ENCODE measurements around the gene IP6K3. TPM values are rescaled to one million over a fixed set of nuclear protein-coding genes. Genes with fewer than 3 reads are reported as not detected.

IP6K3 gene
- total RNA-seq, 1 experiment from 2014 or later = 1.7 TPM

DNA sequence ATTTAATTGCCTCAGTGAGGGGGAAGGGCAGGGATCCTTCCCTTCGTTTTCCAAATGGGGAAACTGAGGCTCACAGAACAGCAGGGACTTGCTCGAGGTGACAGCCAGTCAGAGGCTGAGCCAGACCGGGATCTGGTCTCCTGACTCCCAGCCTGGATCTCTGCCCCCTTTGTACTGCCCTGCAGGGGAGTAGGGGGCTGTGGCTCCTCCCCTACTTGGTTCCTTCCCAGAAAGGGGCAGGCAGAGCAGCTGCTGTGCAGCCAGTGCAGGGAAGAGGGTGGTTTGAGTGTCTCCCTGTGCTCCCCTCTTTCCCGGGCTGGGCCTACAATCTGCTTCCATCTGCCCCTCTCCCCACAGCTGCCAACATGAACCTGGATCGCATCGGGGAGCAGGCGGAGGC, 72.9 kb downstream of the IP6K3 start:
- intact Hi-C loops (cut with micrococcal nuclease) = loop anchor here (1.0 to 2.0 kb wide), 3 partner anchors 27 to 84 kb away; no protein-coding TSS in a partner anchor
- Mint-ChIP-seq H3K27me3 (ENCODE audit: insufficient read depth, unreplicated experiment) (no peaks in the 10 kb centered on the region), H3K9me3 (ENCODE audit: unreplicated experiment) (no peaks in the 10 kb centered on the region), H3K4me1 (ENCODE audit: insufficient read depth, unreplicated experiment) (peaks cover 2% of the 10 kb centered on the region), H3K4me3 (ENCODE audit: unreplicated experiment) (no peak overlapping the region), H3K27ac (ENCODE audit: low read depth, unreplicated experiment) (no peak overlapping the region), H3K36me3 (ENCODE audit: insufficient read depth, unreplicated experiment) (peaks cover 64% of the 10 kb centered on the region)
- ChIA-PET CTCF (interaction anchor here (1.8 to 4.3 kb wide), 3 partner anchors 19 to 88 kb away, joined by 8 to 30 read pairs (median 22); no protein-coding TSS in a partner anchor), POLR2A (interaction anchor here (0.5 to 1.2 kb wide), 2 partner anchors 25 to 75 kb away, joined by 3 to 4 read pairs; no protein-coding TSS in a partner anchor)
- DNase-seq (ENCODE audit: unreplicated experiment) = no peak
- TF ChIP-seq, protein P1, sequence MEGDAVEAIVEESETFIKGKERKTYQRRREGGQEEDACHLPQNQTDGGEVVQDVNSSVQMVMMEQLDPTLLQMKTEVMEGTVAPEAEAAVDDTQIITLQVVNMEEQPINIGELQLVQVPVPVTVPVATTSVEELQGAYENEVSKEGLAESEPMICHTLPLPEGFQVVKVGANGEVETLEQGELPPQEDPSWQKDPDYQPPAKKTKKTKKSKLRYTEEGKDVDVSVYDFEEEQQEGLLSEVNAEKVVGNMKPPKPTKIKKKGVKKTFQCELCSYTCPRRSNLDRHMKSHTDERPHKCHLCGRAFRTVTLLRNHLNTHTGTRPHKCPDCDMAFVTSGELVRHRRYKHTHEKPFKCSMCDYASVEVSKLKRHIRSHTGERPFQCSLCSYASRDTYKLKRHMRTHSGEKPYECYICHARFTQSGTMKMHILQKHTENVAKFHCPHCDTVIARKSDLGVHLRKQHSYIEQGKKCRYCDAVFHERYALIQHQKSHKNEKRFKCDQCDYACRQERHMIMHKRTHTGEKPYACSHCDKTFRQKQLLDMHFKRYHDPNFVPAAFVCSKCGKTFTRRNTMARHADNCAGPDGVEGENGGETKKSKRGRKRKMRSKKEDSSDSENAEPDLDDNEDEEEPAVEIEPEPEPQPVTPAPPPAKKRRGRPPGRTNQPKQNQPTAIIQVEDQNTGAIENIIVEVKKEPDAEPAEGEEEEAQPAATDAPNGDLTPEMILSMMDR (IDR thresholded peaks at IDR 0.05; ENCODE audit: unreplicated experiment) = no peak
- no TSS peak for BruUV-seq (replicated peaks)

DNA sequence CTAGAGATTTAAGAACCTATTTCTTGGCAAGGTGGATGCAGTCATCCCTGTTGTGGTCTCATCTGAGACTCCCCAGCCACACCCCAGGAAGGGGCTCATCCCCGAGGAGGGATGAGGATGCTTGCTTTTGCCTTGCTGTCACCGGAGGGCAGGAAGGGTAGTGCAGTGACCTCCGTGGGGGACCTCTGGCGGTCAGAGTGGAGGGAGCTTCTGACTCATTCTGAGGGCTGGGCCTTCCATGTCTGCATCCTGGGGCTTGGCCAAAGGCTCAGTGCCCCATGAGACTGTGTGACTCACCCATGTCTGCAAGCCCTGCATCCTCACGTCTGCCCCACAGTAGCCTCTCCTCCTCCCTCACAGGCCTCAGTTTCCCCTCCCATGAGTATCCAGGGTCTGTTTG, 73.9 kb downstream of the IP6K3 start:
- Mint-ChIP-seq H3K9me3 (ENCODE audit: unreplicated experiment) (no peaks in the 10 kb centered on the region), H3K27ac (ENCODE audit: low read depth, unreplicated experiment) (peak overlapping the region; percentile 83), H3K4me1 (ENCODE audit: insufficient read depth, unreplicated experiment) (peaks cover 10% of the 10 kb centered on the region), H3K4me3 (ENCODE audit: unreplicated experiment) (no peak overlapping the region), H3K36me3 (ENCODE audit: insufficient read depth, unreplicated experiment) (peaks cover 70% of the 10 kb centered on the region), H3K27me3 (ENCODE audit: insufficient read depth, unreplicated experiment) (no peaks in the 10 kb centered on the region)
- intact Hi-C loops (cut with micrococcal nuclease) = loop anchor here (1.0 to 2.0 kb wide), 3 partner anchors 28 to 83 kb away; no protein-coding TSS in a partner anchor
- POLR2A ChIA-PET = interaction anchor here (0.6 to 1.6 kb wide), 8 partner anchors 19 to 83 kb away, joined by 3 to 8 read pairs (median 3); partner anchors contain the start of gene ITPR3
- BruUV-seq (replicated peaks) = no TSS peak
- peak; percentile 96 for DNase-seq (ENCODE audit: unreplicated experiment)
- TF ChIP-seq, protein P1 (IDR thresholded peaks at IDR 0.05; ENCODE audit: unreplicated experiment) = peak; percentile 57
- CTCF ChIA-PET = interaction anchor here (0.6 to 4.3 kb wide), 25 partner anchors 13 to 402 kb away, joined by 3 to 30 read pairs (median 4); partner anchors contain the start of gene UQCC2

DNA sequence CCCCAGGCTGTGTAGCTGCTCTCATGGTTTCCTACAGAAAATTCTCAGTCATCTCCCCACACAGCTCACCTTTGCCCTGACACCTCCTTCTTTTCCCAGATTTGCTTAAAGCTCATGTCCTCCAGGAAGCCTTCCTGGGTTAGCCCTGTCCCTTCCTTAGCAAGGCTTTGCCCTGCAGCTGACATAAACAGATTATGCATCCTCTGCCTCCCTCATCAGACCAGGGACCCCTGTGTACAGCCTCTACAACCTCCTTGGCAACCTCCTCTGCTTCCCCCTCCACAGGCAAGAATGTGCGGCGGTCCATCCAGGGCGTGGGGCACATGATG, 75.0 kb downstream of the IP6K3 start:
- H3K27me3 Mint-ChIP-seq (ENCODE audit: insufficient read depth, unreplicated experiment) = no peaks in the 10 kb centered on the region
- ChIA-PET POLR2A (interaction anchor here (0.8 to 1.6 kb wide), 2 partner anchors 50 to 52 kb away, joined by 3 to 8 read pairs; partner anchors contain the start of gene ITPR3), CTCF (interaction anchor here (0.6 to 4.3 kb wide), 21 partner anchors 18 to 826 kb away, joined by 3 to 30 read pairs (median 4); partner anchors contain the start of gene UQCC2)
- TF ChIP-seq, protein P1 (IDR thresholded peaks at IDR 0.05; ENCODE audit: unreplicated experiment) = no peak
- DNase-seq (ENCODE audit: unreplicated experiment) = no peak
- BruUV-seq (replicated peaks) = no TSS peak
- peaks cover 10% of the 10 kb centered on the region for H3K4me1 Mint-ChIP-seq (ENCODE audit: insufficient read depth, unreplicated experiment)
- H3K9me3 Mint-ChIP-seq (ENCODE audit: unreplicated experiment) = no peaks in the 10 kb centered on the region
- peaks cover 61% of the 10 kb centered on the region for H3K36me3 Mint-ChIP-seq (ENCODE audit: insufficient read depth, unreplicated experiment)
- intact Hi-C loops (cut with micrococcal nuclease) = loop anchor here (2.0 kb wide), 2 partner anchors 29 to 49 kb away; no protein-coding TSS in a partner anchor
- peak overlapping the region; percentile 83 for H3K27ac Mint-ChIP-seq (ENCODE audit: low read depth, unreplicated experiment)
- H3K4me3 Mint-ChIP-seq (ENCODE audit: unreplicated experiment) = no peak overlapping the region

Small RNA genes within 50 kb of the gene (microRNA-seq; reads per million reads assigned to microRNA genes)
- gene MIR3934 = 18.1 reads per million, percentile 56 among the genes with 10 or more reads in this experiment

Other genes with a start within 250 kb of the IP6K3 start
- 45.8 and 57.7 TPM in 2 replicates for gene BAK1, start 166.6 kb downstream of the IP6K3 start, total RNA-seq (2022)
- gene ITPR3, start 125.6 kb downstream of the IP6K3 start, total RNA-seq (2022) = 86.9 and 109 TPM in 2 replicates
- gene UQCC2, start 35.2 kb downstream of the IP6K3 start, total RNA-seq (2022) = 122 and 147 TPM in 2 replicates
- gene LEMD2, start 42.2 kb upstream of the IP6K3 start, total RNA-seq (2022) = 70.5 and 79.2 TPM in 2 replicates
- gene MLN, start 57.1 kb upstream of the IP6K3 start, total RNA-seq (2022) = not detected in 2 replicates

All from MCF 10A (cell line).